ENCODE data around the gene HSBP1. TPM values are rescaled to one million over a fixed set of nuclear protein-coding genes. Genes with fewer than 3 reads are reported as not detected.

HSBP1 gene
- total RNA-seq, 1 donor from 2014 or later, result 87.6 TPM

DNA sequence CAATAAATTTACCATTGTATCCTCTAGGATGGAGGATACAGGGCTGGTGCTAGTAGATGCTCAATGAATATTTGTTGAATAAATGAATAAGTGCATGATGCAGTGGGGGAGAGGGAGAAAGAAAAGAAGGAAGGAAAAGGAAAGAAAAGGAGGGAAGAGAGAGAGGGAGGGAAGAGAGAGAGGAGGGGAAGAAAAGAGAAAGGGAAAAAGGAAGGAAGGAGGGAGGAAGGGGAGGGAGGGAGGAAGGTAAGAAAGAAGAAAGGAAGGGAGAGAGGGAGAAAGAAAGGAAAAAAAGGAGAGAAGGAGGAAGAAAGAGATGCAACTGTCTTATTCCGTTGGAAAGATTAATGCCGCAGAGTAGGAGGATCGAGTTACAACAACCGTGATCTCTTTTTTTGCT lies 30.4 kb downstream of the HSBP1 start:
- H3K4me3 Mint-ChIP-seq, result no peak overlapping the region

DNA sequence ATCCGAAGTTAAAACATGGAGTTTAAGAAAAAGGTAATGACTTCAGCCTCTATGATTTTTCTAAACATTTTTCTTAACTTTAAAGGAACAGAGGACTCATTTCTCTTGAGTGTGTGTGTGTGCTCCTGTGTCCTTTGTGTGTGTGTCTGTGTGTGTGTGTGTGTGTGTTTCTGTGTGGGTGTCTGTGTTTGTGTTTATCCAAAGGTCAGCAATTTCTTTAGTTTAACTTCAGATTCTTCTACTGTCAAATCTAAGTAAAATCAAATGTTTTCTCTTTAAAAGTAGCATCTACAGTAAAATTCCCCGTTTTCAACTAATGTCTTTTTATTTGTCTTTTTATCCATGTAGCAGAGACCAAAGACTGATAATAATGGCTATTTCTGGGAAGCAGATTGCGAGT lies 31.8 kb downstream of the HSBP1 start:
- Histone ChIP-seq H3K79me2 (ENCODE audit: low read depth) (no peaks in the 10 kb centered on the region), H3F3A (ENCODE audit: low read depth) (peaks cover 34% of the 10 kb centered on the region), H3K9ac (no peak overlapping the region), H3K4me2 (no peak overlapping the region), H4K20me1 (ENCODE audit: low read depth) (no peaks in the 10 kb centered on the region), H3K4me3 (no peak overlapping the region), H3K9me3 (ENCODE audit: low read depth) (no peaks in the 10 kb centered on the region), H3K4me1 (peaks cover 20% of the 10 kb centered on the region), H2AFZ (replicated peaks) (no peak overlapping the region), H3K36me3 (no peaks in the 10 kb centered on the region), H3K27ac (no peak overlapping the region), H3K27me3 (no peaks in the 10 kb centered on the region)
- no peak for DNase-seq (ENCODE audit: low spot score)
- Mint-ChIP-seq H3K27ac (no peak overlapping the region), H3K4me3 (no peak overlapping the region), H3K27me3 (ENCODE audit: insufficient read depth, low read depth) (peaks cover 5% of the 10 kb centered on the region), H3K36me3 (no peaks in the 10 kb centered on the region), H3K9me3 (peaks cover 6% of the 10 kb centered on the region), H3K4me1 (peaks cover 39% of the 10 kb centered on the region)
- TF ChIP-seq EZH2 (IDR thresholded peaks at IDR 0.05) (no peak), EZH2phosphoT487 (IDR thresholded peaks at IDR 0.05) (no peak)
- TF ChIP-seq, protein P1, sequence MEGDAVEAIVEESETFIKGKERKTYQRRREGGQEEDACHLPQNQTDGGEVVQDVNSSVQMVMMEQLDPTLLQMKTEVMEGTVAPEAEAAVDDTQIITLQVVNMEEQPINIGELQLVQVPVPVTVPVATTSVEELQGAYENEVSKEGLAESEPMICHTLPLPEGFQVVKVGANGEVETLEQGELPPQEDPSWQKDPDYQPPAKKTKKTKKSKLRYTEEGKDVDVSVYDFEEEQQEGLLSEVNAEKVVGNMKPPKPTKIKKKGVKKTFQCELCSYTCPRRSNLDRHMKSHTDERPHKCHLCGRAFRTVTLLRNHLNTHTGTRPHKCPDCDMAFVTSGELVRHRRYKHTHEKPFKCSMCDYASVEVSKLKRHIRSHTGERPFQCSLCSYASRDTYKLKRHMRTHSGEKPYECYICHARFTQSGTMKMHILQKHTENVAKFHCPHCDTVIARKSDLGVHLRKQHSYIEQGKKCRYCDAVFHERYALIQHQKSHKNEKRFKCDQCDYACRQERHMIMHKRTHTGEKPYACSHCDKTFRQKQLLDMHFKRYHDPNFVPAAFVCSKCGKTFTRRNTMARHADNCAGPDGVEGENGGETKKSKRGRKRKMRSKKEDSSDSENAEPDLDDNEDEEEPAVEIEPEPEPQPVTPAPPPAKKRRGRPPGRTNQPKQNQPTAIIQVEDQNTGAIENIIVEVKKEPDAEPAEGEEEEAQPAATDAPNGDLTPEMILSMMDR (IDR thresholded peaks at IDR 0.05), result no peak

More for the DNA sequence above, 30.4 kb downstream of the HSBP1 start:
- H2AFZ ChIP-seq (replicated peaks), result no peak overlapping the region
- no peak overlapping the region for H3K9ac ChIP-seq
- no peaks in the 10 kb centered on the region for H3K36me3 ChIP-seq
- no peaks in the 10 kb centered on the region for H3K36me3 Mint-ChIP-seq
- peaks cover 7% of the 10 kb centered on the region for H3K9me3 Mint-ChIP-seq
- TF ChIP-seq EZH2phosphoT487 (IDR thresholded peaks at IDR 0.05) (no peak), EZH2 (IDR thresholded peaks at IDR 0.05) (no peak)
- TF ChIP-seq, protein P1 (IDR thresholded peaks at IDR 0.05), result no peak
- H3K9me3 ChIP-seq (ENCODE audit: low read depth), result no peaks in the 10 kb centered on the region
- H3K4me2 ChIP-seq, result no peak overlapping the region
- DNase-seq (ENCODE audit: low spot score), result no peak
- peaks cover 11% of the 10 kb centered on the region for H3K4me1 ChIP-seq
- H3K4me1 Mint-ChIP-seq, result peaks cover 30% of the 10 kb centered on the region
- H3K79me2 ChIP-seq (ENCODE audit: low read depth), result no peaks in the 10 kb centered on the region
- H3K4me3 ChIP-seq, result no peak overlapping the region
- no peaks in the 10 kb centered on the region for H3K27me3 ChIP-seq
- peaks cover 31% of the 10 kb centered on the region for H3F3A ChIP-seq (ENCODE audit: low read depth)
- no peak overlapping the region for H3K27ac ChIP-seq
- H4K20me1 ChIP-seq (ENCODE audit: low read depth), result no peaks in the 10 kb centered on the region
- H3K27ac Mint-ChIP-seq, result no peak overlapping the region
- peaks cover 5% of the 10 kb centered on the region for H3K27me3 Mint-ChIP-seq (ENCODE audit: insufficient read depth, low read depth)

DNA sequence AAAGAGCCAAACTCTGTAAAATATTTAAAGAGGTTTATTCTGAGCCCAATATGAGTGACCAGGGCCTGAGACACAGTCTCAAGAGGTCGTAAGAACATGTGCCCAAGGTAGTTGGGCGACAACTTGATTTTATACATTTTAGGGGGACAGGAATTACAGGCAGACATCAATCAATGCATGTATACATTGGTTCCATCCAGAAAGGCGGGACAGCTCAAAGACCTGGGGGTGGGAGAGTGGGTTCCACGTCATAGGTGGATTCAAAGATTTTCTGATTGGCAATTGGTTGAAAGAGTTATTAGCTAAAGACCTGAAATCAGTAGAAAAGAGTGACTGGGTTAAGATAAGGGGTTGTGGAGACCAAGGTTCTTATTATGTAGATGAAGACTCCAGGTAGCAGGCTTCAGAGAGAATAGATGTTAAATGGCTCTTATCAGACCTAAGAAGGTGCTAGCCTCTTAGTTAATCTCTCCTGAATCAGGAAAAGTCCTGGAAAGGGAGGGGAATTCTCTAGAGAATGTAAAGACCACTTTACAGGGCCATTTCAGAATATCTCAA lies 32.4 kb downstream of the HSBP1 start:
- no peak overlapping the region for H3K27ac ChIP-seq
- no peak overlapping the region for H2AFZ ChIP-seq (replicated peaks)
- no peaks in the 10 kb centered on the region for H3K36me3 Mint-ChIP-seq
- H4K20me1 ChIP-seq (ENCODE audit: low read depth), result no peaks in the 10 kb centered on the region
- H3K27ac Mint-ChIP-seq, result no peak overlapping the region
- no peak overlapping the region for H3K4me3 Mint-ChIP-seq
- no peaks in the 10 kb centered on the region for H3K27me3 ChIP-seq
- peaks cover 4% of the 10 kb centered on the region for H3K27me3 Mint-ChIP-seq (ENCODE audit: insufficient read depth, low read depth)
- peaks cover 34% of the 10 kb centered on the region for H3F3A ChIP-seq (ENCODE audit: low read depth)
- no peak for DNase-seq (ENCODE audit: low spot score)
- H3K9ac ChIP-seq, result no peak overlapping the region
- no peak overlapping the region for H3K4me2 ChIP-seq
- H3K36me3 ChIP-seq, result no peaks in the 10 kb centered on the region
- H3K4me1 Mint-ChIP-seq, result peaks cover 34% of the 10 kb centered on the region
- H3K79me2 ChIP-seq (ENCODE audit: low read depth), result no peaks in the 10 kb centered on the region
- H3K4me1 ChIP-seq, result peaks cover 20% of the 10 kb centered on the region
- H3K9me3 Mint-ChIP-seq, result peaks cover 6% of the 10 kb centered on the region
- TF ChIP-seq EZH2 (IDR thresholded peaks at IDR 0.05) (no peak), EZH2phosphoT487 (IDR thresholded peaks at IDR 0.05) (no peak)
- TF ChIP-seq, protein P1 (IDR thresholded peaks at IDR 0.05), result no peak
- H3K4me3 ChIP-seq, result no peak overlapping the region
- no peaks in the 10 kb centered on the region for H3K9me3 ChIP-seq (ENCODE audit: low read depth)

All from neural progenitor cell (in vitro differentiated cells).